ENCODE data around the gene GPAM. TPM values are rescaled to one million over a fixed set of nuclear protein-coding genes. Genes with fewer than 3 reads are reported as not detected.

Gene GPAM
- total and polyA plus RNA-seq, 11 donors: 5.8 to 104 (median 16.9) TPM

- TF ChIP-seq CTCF (IDR thresholded peaks at IDR 0.05): no peak
- no peak for TF ChIP-seq POLR2A (IDR thresholded peaks at IDR 0.05)
- Histone ChIP-seq H3K27ac (peak overlapping the region in 9 of 12 donors; percentile 68 to 84 (median 74)), H3K4me3 (peak overlapping the region; percentile 70 to 96 (median 85)), H3K27me3 (no peaks in the 10 kb centered on the region), H3K36me3 (peaks cover 0 to 39% (median 23%) of the 10 kb centered on the region in 9 donors), H3K9me3 (peaks cover 0 to 5% (median 0%) of the 10 kb centered on the region in 12 donors), H3K4me1 (peaks cover 0 to 31% (median 15%) of the 10 kb centered on the region in 12 donors)
- DNase-seq (no peak), ATAC-seq (no peak)
- intact Hi-C loops (cut with DNase I): loop anchor here in 9 of 10 donors (2.0 to 10.0 kb wide), 6 partner anchors 114 to 264 kb away; partner anchors contain the start of genes VTI1A (in 2 of the 9) and ZDHHC6 (in 2 of the 9)
- WGBS, 4 donors: 27 to 29% (median 28%) methylated on average over 10 of the region's 10 CpGs
These were observed 709 bp downstream of the GPAM start for GRCh38 chr10:112182784-112183328.

GRCh38 chr10:112177247-112177646 is 6.3 kb downstream of the GPAM start:
- H3K9me3 ChIP-seq: no peaks in the 10 kb centered on the region
- H3K27me3 ChIP-seq: no peaks in the 10 kb centered on the region
- H3K27ac ChIP-seq: peak overlapping the region in 9 of 12 donors; percentile 0 to 67 (median 57)
- H3K4me3 ChIP-seq: no peak overlapping the region
- no peak for DNase-seq
- WGBS, 4 donors: 32 to 53% (median 33%) methylated on average over 1 of the region's 1 CpG
- ATAC-seq: peak; percentile 54 to 85 (median 74)
- intact Hi-C loops (cut with DNase I): loop anchor here in 6 of 10 donors (10.0 kb wide), 4 partner anchors 128 to 268 kb away; partner anchors contain the start of genes VTI1A (in 1 of the 6) and ZDHHC6 (in 1 of the 6)
- TF ChIP-seq POLR2A (IDR thresholded peaks at IDR 0.05): no peak
- TF ChIP-seq CTCF (IDR thresholded peaks at IDR 0.05): no peak
- H3K4me1 ChIP-seq: peaks cover 0 to 25% (median 5%) of the 10 kb centered on the region in 12 donors
- peaks cover 0 to 95% (median 76%) of the 10 kb centered on the region in 9 donors for H3K36me3 ChIP-seq

GRCh38 chr10:112176543-112176942 is 7.0 kb downstream of the GPAM start:
- no peak overlapping the region for H3K4me3 ChIP-seq
- DNase-seq (no peak), ATAC-seq (no peak)
- no peaks in the 10 kb centered on the region for H3K9me3 ChIP-seq
- TF ChIP-seq CTCF (IDR thresholded peaks at IDR 0.05) (no peak), POLR2A (IDR thresholded peaks at IDR 0.05) (no peak)
- H3K4me1 ChIP-seq: peaks cover 0 to 21% (median 0%) of the 10 kb centered on the region in 12 donors
- WGBS, 4 donors: 80 to 86% (median 80%) methylated on average over 3 of the region's 3 CpGs
- intact Hi-C loops (cut with DNase I): loop anchor here in 6 of 10 donors (10.0 kb wide), 4 partner anchors 128 to 268 kb away; partner anchors contain the start of genes VTI1A (in 1 of the 6) and ZDHHC6 (in 1 of the 6)
- no peaks in the 10 kb centered on the region for H3K27me3 ChIP-seq
- peak overlapping the region in 7 of 12 donors; percentile 41 to 67 (median 61) for H3K27ac ChIP-seq
- H3K36me3 ChIP-seq: peaks cover 0 to 98% (median 83%) of the 10 kb centered on the region in 9 donors

GRCh38 chr10:112175409-112175808 is 8.2 kb downstream of the GPAM start:
- intact Hi-C loops (cut with DNase I): loop anchor here in 6 of 10 donors (10.0 kb wide), 4 partner anchors 129 to 269 kb away; partner anchors contain the start of genes VTI1A (in 1 of the 6) and ZDHHC6 (in 1 of the 6)
- no peak for ATAC-seq
- peaks cover 0 to 100% (median 95%) of the 10 kb centered on the region in 9 donors for H3K36me3 ChIP-seq
- no peak for DNase-seq
- H3K4me1 ChIP-seq: peaks cover 0 to 19% (median 0%) of the 10 kb centered on the region in 12 donors
- no peak overlapping the region for H3K27ac ChIP-seq
- no peaks in the 10 kb centered on the region for H3K9me3 ChIP-seq
- no peak overlapping the region for H3K4me3 ChIP-seq
- H3K27me3 ChIP-seq: no peaks in the 10 kb centered on the region
- TF ChIP-seq CTCF (IDR thresholded peaks at IDR 0.05) (no peak), POLR2A (IDR thresholded peaks at IDR 0.05) (no peak)
- 95 to 98% (median 97%) methylated on average over 8 of the region's 8 CpGs for WGBS, 4 donors

All from heart left ventricle (tissue), 16 donors.